IPS DF 19.7 (cell line): Measurements from ENCODE around the gene RBMS1.
"Not testable (repeated sequence)": the region's sequence is repeated elsewhere in the genome, so short reads cannot be mapped to it uniquely, and the experiment has no call there.

ENCODE experiments used
- DNase-seq: peaks from one replicate; pipeline ENCODE4 v3.0.0-alpha.2; 2013; ENCODE audit warnings: low read depth, low spot score

The RBMS1 gene

DNA sequence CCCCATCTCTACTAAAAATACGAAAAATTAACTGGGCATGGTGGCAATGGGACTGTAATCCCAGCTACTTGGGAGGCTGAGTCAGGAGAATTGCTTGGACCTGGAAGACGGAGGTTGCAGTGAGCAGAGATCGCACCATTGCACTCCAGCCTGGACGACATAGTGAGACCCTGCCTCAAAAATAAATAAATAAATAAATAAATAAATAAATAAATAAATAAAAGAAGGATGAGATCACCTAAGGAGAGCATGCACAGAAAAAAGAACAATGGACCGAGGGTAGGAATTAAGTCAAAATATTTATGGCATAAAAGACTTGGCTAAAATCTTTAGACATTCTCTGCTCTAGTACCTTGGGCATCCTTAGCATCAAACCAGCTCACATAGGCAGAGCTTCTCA, 8.9 kb upstream of the RBMS1 start:
- DNase-seq: no peak

DNA sequence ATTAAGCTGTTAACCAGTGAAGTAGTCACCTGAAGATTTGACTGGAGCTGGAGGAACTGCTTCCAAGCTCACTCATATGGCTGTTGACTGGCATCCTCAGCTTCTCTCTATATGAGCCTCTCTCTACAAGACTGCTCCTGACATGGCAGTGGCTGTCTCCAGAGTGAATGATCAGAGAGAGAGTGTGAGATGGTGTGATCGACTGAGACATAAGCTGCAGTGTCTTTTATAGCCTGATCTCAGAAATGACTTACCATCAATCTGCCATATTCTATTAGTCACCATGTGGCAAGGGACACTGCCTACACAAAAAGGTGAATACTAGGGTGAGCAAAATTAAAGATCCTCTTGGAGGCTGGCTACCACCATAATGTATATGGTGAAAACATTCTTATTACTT, 7.8 kb upstream of the RBMS1 start:
- no peak for DNase-seq

DNA sequence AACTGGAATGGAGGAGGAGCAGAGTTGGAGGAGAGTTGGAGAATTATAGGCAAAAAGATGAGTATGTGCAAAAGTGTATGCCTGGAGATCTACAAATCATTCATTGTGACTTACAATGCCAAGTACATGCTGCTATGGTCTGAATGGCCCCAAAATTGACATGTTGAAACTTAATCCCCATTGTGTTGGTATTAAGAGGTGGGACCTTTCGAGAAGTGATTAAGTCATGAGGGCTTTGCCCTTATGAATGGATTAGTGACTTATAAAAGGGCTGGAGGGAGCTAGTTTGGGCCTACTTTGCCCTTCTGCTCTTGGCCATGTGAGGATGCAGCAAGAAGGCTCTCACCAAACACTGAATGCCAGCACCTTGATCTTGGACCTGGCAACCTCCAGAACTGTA, 6.3 kb upstream of the RBMS1 start:
- DNase-seq: no peak

DNA sequence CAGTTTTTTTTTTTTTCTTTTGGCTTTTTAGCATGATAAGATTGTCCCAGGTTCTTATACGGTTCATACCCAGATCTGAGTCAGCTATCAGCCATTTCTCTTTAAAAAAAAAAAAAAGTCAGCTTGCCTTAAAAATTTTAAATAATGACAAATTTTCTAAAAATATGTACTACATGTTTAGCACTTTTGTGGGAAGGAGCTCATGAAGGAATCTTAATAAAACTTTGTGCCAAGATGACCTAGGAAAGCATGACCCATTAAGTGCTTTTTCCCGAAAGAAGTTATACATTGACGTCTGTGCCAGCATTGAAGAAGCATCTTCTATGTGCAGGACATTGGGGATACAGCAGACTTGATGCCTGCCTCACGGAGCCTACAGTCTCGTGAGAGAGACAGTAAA, 4.5 kb upstream of the RBMS1 start:
- no peak for DNase-seq

DNA sequence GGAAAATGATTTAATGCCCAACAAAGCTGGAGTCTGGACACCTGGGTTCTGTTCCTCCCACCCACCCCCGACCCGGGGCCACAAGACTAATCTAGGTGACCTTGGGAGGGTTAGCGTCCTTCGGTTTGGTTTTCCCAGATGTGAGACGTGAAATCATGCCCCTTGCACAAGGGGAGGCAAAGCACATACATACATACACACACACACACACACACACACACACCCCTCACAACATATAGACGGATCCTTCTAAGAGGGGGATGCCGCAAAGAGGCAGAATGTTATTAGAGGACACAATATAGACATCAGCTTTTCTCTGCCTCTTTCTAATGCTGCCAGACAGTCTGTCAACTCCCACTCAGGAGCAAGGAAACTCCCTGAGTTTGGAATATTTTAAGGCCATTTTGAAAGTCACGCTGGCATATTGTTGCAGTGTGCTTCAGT, 616 bp upstream of the RBMS1 start:
- DNase-seq: no peak

DNA sequence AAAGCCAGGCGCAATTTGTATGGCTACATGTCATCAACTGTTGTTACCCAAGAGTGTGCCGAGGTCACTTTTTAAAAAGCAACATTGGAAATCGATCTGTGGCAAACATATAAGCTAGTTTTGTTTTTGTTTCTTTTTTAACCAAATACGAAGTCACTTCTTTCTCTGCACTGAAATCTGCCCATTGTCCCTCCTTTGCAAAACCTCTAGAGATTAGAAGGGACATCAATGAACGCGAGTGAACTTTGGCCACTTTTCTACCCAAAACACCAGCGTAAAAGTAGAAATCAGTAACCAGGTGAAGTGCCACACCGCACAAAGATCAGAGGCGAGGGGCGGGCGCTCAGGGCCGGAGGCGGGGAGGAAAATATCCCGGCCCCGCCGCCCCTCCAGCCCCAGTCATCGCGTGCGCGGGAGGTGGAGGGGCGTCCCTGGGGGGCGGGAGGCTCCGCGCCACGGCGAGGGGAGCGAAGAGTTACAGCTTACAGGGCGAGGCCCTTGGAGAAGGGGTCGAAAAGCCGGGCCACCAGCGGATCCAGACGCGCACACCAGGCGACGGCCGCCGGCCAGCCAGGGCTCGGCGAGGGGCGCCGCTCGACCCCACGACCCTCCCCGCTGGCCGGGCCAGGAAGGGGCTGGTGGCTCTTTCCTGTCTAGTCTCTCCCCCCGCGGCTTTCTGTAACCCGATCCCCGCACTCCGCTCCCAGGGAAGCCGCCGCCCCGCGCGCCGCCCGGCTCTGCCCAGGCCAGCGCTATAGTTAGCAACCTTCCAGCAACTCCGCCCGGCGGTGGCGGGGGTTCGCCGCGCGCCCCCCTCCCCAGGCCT, 993 bp downstream of the RBMS1 start:
- no peak for DNase-seq

DNA sequence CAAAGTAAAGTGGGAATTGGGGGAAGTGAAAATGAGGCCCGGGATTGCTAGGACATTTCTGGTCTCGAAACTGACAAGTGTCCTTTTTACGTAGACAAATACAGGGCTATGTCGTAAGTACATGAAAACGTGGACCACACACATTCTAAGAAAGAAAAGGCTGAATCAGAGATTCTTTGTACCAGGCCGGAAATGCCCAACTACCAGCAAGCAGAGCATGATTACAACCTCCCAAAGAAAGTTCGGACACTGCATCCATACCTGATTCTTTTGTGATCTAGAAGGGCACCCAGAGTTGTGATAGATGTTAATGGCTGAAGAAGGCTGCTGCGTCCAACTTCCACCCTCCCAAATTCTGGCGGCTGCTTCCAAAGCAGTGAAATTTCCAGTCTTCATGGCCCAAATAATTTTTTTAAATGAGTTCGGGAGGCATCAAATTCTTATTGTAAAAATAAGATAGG, 1.7 kb downstream of the RBMS1 start:
- DNase-seq: no peak

DNA sequence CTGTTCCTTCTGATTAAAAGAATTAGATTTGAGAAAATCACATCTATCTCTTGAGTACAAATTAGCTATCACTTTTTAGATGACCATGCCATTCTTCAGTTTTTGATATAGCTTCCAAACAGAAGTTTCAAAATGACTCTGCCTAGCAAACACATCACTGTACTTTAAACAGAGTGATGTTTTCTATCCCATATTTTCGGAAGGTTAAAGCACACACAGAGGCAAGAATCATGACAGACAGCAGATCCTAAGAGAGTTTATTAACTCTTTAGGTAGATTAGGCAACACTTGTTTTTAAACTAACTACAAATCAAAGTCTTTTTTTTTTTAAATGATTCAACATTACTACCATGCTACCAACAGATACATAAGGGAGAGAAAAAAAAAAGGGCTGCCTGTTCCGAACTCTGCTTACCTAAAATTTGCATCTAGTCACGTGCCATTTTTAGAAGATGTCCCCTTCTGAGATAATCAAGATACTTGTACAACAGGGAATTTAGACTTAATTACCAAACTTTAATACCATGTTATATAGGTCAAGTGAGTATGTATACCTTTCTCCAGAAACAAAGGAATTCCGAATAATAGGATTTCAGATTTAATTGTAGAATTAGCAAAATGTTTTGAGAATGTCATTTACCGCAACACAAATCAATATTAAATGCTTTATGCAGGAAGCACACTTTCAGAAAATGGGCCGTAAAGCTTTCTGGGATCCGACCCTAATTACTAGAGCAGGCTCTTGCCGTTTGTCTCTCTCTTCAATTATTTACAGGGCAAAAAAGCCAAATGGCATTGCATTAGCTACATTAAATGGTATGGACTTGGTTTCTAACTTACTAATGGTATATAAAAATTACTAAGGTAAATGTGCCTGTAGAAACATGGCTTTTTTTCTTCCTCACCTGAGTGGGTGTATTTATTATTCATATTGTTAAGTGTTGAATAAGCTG, 2.6 kb downstream of the RBMS1 start:
- no peak for DNase-seq

DNA sequence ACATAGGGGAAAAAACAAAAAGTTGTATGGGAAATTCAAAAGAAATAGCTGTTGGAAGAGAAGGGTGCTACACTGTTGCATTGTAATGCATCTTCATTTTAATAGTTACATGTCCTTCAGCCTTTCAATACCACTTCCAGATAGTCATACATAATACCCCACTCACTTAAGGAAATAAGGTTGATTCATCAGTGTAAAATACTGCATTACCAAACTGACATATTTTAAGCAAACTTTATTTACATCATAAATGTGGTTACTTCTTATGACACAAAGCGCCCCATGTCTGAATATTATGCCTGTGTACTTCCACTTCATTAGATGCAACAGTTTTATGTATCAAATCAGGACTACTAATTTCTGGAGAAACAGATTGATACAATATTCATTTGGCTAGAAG, 4.5 kb downstream of the RBMS1 start:
- no peak for DNase-seq

DNA sequence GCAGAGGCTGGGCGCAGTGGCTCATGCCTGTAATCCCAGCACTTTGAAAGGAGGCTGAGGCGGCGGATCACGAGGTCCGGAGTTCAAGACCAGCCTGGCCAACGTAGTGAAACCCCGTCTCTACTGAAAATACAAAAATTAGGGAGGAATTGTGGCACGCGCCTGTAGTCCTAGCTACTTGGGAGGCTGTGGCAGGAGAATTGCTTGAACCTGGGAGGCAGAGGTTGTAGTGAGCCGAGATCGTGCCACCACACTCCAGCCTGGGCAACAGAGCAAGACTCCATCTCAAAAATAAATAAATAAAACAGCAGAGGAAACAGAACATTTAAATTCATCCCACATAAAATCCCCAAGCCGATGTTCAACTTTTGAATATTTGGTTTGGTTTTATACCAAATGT, 5.3 kb downstream of the RBMS1 start:
- DNase-seq: not testable (repeated sequence)

DNA sequence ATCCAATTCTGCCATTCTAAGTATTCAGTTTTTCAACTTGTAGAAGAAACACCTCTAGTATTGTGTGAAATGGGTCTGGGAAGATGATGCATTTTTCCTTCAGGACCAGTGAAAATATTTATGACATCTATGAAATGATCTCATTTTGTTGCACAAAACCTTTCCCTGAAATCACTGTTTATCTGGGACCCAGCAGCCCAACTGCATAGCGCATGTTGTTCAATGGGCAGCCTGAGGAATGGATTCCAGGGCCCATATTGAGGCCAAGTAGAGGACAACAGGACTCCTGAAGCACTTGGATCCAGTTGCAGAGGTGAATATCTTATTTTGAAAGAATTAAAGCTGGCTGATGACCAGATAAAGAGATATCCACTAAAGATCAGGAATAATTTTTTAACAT, 7.3 kb downstream of the RBMS1 start:
- DNase-seq: no peak

DNA sequence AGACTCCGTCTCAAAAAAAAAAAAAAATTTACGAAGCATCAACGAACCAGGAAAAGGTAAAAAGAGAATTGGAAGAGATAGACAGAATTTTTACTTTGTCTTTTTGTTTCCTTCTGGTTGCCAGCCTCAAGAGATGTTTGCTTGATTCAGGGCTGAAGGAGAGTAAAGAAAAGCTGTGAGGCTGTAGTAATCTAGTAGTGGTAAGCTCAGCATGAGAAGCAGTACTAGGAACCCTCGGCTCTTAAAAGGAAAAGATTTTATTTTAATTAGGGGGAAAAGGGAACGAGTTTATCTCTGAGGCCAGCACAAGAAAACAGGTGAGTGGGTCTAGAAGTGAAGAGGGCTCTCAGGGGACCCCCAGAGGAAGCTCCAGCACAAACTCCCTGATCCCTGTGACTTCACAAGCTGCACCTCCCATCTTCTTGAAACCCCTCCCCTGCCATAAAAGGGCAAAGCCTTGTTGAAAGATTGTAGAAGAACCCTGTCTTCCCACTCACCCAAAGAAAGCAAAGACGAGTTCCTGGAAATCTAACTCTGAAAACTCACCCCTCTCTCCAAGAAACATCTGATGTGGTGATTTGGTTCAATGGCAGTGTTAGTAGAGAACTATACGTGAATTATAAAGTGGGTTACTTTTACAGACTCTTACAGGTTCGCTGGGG, 8.6 kb downstream of the RBMS1 start:
- DNase-seq: no peak

DNA sequence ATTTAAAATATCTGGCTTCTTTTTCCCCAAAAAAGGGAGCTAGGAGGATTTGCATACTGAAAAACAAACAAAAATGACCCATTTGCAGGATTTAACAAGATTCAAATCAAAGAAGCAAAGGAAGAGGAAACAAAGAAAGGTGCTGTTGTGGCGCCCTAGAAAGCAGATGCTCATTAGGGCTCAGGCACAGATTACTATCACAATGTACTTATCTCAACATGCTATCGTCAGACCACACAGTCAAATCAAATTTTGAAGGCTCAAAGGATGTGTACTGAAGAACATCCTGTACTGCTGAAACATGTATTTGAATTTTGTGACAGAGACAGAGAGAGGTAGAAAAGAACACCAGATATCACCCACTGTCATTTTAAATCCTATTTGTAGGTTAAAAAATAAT, 10.9 kb downstream of the RBMS1 start:
- DNase-seq: no peak

DNA sequence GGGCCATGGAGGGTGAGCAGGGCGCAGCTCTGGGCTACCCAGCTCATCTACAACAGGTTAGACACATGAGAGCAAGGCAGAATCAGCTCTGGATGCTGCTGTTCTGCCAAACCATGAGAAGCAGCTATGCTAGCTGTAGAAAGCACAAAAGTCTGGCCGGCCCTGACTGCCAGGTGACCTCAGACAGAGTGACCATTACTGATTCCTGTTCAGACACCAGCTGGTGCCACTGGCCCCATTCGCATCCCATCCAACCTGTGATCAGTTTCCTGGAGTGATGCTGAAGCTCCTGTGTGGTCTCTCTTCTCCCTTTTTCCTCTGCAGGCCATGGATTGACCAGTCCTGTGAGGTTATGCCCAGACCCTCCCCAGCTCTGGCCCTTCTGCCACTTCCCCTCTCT, 14.3 kb downstream of the RBMS1 start:
- no peak for DNase-seq

DNA sequence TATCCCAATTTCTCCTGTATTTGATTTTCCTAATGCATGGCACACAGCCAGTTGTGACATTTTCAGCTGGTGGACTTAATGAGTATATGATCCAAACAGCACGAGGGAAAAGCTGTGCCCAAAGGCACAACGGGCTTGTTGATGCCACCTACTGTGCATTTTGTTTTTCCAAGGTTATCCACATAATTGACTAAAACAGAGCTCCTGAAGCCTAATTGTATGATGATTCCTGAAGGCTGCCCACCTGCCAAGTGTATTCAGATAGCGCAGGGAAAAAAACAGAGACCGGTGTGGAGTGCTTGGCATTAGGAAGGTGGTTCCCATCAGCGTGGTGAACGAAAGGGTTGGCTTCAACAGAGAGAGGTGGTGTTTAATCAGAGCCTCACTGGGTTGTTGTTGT, 14.9 kb downstream of the RBMS1 start:
- DNase-seq: no peak

DNA sequence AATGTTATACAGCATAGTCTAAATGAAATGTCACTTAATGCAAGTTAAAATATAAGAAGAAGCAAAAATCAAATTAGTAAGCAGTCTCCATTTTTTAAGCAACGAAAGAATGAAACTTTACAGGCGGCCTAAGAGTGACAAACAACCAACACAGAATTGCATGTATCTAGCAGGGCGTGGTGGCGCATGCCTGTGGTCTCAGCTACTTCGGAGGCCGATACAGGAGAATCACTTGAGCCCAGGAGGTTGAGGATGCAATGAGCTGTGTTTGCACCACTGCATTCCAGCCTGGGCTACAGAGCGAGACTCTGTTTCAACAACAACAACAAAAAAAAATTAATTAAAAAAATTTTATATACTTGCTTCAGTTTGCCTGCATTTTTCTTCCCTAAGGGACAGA, 16.6 kb downstream of the RBMS1 start:
- no peak for DNase-seq

DNA sequence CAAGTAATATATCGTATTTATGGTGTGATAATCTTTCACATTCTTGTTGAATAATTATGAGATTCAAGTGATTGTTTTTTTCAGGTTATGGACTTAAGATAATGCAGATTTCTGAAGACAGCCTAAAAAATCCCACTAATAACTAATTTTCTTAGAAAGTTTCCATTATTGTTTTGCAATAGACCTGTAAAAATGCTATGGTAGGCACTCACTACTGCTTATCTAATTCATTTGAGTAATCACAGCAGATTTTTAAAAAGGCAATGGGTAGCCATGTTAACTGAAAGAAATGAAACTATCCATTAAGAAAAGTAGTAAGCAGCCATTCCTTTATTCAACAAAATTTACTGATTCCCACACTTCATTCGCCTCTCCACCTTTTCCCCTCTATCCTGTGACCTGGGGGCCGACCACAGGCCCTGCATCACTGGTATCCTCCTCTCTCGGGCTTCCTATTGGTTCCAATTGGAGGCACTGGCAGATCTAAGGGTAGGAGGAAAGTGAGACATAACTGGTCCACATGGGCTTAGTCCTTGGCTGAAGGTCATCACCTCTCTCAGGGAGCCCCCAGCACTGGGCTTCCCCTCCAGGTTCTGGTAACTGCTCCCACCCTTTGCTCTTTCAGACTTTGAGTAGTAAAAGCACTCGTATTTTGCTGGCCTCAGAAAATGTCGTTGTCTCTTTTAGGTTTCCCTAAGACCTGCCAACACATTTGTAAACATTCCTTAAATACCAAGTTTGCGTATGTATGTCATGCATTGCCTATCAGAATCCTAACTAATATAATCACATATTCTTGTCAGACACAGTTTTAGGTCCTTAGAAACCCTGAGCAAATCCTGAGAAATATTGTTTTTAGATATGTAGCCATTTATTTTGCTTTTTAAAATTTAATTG, 18.5 kb downstream of the RBMS1 start:
- no peak for DNase-seq

DNA sequence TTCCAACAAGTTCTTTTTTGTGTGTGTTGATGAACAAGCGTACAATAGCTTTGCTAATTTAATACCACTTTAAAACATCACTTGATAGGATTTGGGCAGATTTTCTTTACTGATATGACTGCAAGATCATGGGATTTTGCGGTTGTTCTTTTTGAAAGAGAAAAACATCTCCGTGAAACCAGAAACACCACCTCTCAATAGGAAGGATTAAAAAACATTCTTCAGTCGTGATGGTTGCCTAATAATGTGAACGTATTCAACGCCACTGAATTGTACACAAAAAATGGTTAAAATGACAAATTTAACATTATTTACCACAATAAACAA, 19.3 kb downstream of the RBMS1 start:
- no peak for DNase-seq

DNA sequence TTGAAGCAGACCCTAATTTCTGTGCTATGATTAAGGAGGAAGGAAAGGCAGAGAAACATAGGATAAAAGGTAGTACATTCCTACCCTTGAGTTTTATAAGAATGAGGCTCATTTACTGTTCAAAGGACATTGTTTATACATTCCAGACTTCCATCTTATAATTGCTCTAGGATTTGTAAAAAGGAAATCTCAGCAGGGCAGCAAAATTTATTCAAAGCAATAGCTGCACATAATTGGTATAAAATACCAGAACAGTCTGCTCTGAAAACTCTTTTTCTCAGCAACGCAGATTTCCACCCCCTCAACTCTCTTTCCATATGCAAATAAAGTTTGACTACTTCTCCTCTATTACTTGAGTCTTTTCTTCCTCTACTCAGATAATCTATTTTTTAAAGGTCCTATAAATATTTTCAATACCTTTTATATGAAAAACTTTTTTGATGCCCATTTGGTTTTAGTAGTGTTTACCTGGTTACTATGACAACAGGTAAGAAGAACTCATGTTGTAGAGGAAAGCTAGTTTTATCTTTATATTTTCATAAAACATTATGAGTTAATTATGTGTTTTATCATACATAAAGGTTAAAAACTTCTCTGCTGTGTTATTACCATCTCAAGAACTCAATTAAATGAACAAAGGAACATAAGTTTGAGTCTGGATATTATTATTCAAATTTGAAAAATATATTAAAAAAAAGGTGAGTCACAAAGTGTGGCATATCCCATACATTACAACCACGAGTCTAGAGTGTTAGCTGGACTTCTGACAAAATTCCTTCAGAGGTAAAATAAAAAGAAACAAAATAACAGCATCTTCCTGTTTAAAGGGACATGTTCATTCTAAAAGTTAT, 19.9 kb downstream of the RBMS1 start:
- DNase-seq: no peak

DNA sequence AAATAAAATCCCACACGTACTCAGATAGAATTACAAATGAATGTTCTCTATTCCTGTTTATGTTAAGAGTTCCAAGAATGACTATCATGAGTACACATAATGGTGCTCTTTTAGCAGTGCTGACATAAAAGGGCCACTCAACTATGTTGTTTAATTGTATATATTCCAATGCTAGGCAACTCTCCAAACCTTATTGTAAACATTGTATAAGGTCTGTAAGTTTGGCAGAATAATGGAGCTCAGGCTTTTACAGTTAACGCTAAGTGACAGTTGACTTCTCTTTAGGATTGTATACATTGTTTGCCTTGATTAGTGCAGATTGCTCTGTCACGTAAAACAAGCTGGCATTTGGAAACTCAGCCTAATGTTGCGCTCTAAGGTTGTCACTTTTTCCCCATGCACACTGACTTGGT, 20.8 kb downstream of the RBMS1 start:
- no peak for DNase-seq
